CD8-positive, alpha-beta memory T cell (primary cell): ENCODE measurements around the gene TMEM141. TPM values are rescaled to one million over a fixed set of nuclear protein-coding genes. Genes with fewer than 3 reads are reported as not detected.
"Not testable (repeated sequence)": the region's sequence is repeated elsewhere in the genome, so short reads cannot be mapped to it uniquely, and the experiment has no call there.

Experiments
- CTCF ChIA-PET: fragments of 350-600 bp; sonication (Branson Sonifier 250); formaldehyde crosslinking; loops from one replicate; lab custom pipeline; 2021; ENCODE audit warnings: antibody characterized with exemption; lab: Charles Lee
- POLR2A ChIA-PET: fragments of 350-600 bp; sonication (Branson Sonifier 250); formaldehyde crosslinking; loops from one replicate; lab custom pipeline; 2021; ENCODE audit warnings: antibody characterized with exemption; lab: Charles Lee
- DNase-seq, 5 donors: peaks; one replicate each; pipeline versions ENCODE4 v3.0.0 to v3.0.0-alpha.2; 2020 to 2022; ENCODE audit warnings: mixed read lengths in 1 of 5
- H3K27ac ChIP-seq: one replicate; pipeline ENCODE4 v1.7.0; 2013; ENCODE audit warnings: low read depth, mild to moderate bottlenecking, low read length, moderate library complexity
- H3K27me3 ChIP-seq: 2 replicates; pipeline ENCODE4 v1.7.0; 2013; ENCODE audit warnings: low read length, mild to moderate bottlenecking; ENCODE audit not compliant: insufficient read depth, poor library complexity, severe bottlenecking
- H3K36me3 ChIP-seq: 2 replicates; pipeline ENCODE4 v1.7.0; 2013; ENCODE audit warnings: mild to moderate bottlenecking, low read length, moderate library complexity; ENCODE audit not compliant: insufficient read depth
- H3K4me1 ChIP-seq: 2 replicates; pipeline ENCODE4 v1.7.0; 2013; ENCODE audit warnings: mild to moderate bottlenecking, low read length, moderate library complexity; ENCODE audit not compliant: insufficient read depth
- H3K4me3 ChIP-seq: 2 replicates; pipeline ENCODE4 v1.7.0; 2013; ENCODE audit warnings: mild to moderate bottlenecking, low read length
- H3K9me3 ChIP-seq: 2 replicates; pipeline ENCODE4 v1.7.0; 2013; ENCODE audit warnings: mild to moderate bottlenecking, low read length
- H3K27ac Mint-ChIP-seq, 8 donors: one replicate each; pipeline ENCODE4 v1.8.0; 2020 to 2021; ENCODE audit warnings: mixed read lengths in 8 of 8, mild to moderate bottlenecking in 6 of 8, inconsistent platforms in 3 of 8, moderate library complexity in 3 of 8
- H3K27me3 Mint-ChIP-seq, 2 donors: one replicate each; pipeline ENCODE4 v1.8.0; 2020 to 2021; ENCODE audit warnings: mixed read lengths in 2 of 2, mild to moderate bottlenecking in 1 of 2, moderate library complexity in 1 of 2
- H3K36me3 Mint-ChIP-seq, 3 donors: one replicate each; pipeline ENCODE4 v1.8.0; 2020 to 2021; ENCODE audit warnings: mixed read lengths in 3 of 3, inconsistent platforms in 1 of 3, mild to moderate bottlenecking in 1 of 3
- H3K4me1 Mint-ChIP-seq, 3 donors: one replicate each; pipeline ENCODE4 v1.8.0; 2020 to 2021; ENCODE audit warnings: mixed read lengths in 3 of 3, inconsistent platforms in 1 of 3, mild to moderate bottlenecking in 1 of 3
- H3K4me3 Mint-ChIP-seq, 7 donors: one replicate each; pipeline ENCODE4 v1.8.0; 2020 to 2021; ENCODE audit warnings: mixed read lengths in 7 of 7, mild to moderate bottlenecking in 6 of 7, moderate library complexity in 4 of 7, inconsistent platforms in 2 of 7
- H3K9me3 Mint-ChIP-seq, 5 donors: one replicate each; pipeline ENCODE4 v1.8.0; 2020 to 2022; ENCODE audit warnings: mixed read lengths in 5 of 5, mild to moderate bottlenecking in 3 of 5, moderate library complexity in 2 of 5, inconsistent platforms in 1 of 5
- polyA plus RNA-seq: library from polyadenylated mRNA; unstranded; fragments of 300-500 nt; fragmentation: Illumina TruSeq; gene quantifications from one replicate; pipeline ENCODE4 v1.2.3, GENCODE V29; 2021
- total RNA-seq, 2 experiments: library from RNA; stranded (reverse); gene quantifications; one replicate each; pipeline ENCODE4 v1.2.3, GENCODE V29; 2021

The TMEM141 gene
- total and polyA plus RNA-seq, 3 experiments from 2014 or later = 37.8 to 50.6 (median 50.1) TPM

- Mint-ChIP-seq H3K27me3 (no peaks in the 10 kb centered on the region), H3K36me3 (peaks cover 0 to 9% (median 2%) of the 10 kb centered on the region in 3 donors), H3K9me3 (no peaks in the 10 kb centered on the region), H3K27ac (no peak overlapping the region), H3K4me1 (peaks cover 9 to 29% (median 17%) of the 10 kb centered on the region in 3 donors), H3K4me3 (peak overlapping the region in 2 of 7 donors; percentile 54 to 61)
- ChIA-PET POLR2A (interaction anchor here (1.1 kb wide), 1 partner anchor 8 kb away, joined by 3 read pairs; no protein-coding TSS in a partner anchor), CTCF (interaction anchor here (0.9 to 1.5 kb wide), 6 partner anchors 13 to 292 kb away, joined by 3 to 7 read pairs (median 4); partner anchors contain the start of genes AJM1, MAN1B1 and RABL6)
- DNase-seq = no peak
- Histone ChIP-seq H3K27ac (no peak overlapping the region), H3K4me3 (no peak overlapping the region), H3K9me3 (no peaks in the 10 kb centered on the region), H3K4me1 (peaks cover 33% of the 10 kb centered on the region), H3K27me3 (no peaks in the 10 kb centered on the region), H3K36me3 (no peaks in the 10 kb centered on the region)
Measured at GRCh38 chr9:136794281-136794999, 3.3 kb downstream of the TMEM141 start.

GRCh38 chr9:136795000-136795348 is 3.8 kb downstream of the TMEM141 start:
- Mint-ChIP-seq H3K27me3 (no peaks in the 10 kb centered on the region), H3K27ac (no peak overlapping the region), H3K9me3 (no peaks in the 10 kb centered on the region), H3K4me3 (no peak overlapping the region), H3K36me3 (peaks cover 0 to 9% (median 2%) of the 10 kb centered on the region in 3 donors), H3K4me1 (peaks cover 9 to 32% (median 17%) of the 10 kb centered on the region in 3 donors)
- Histone ChIP-seq H3K27me3 (no peaks in the 10 kb centered on the region), H3K9me3 (no peaks in the 10 kb centered on the region), H3K4me1 (peaks cover 36% of the 10 kb centered on the region), H3K36me3 (no peaks in the 10 kb centered on the region), H3K4me3 (no peak overlapping the region), H3K27ac (no peak overlapping the region)
- DNase-seq = no peak
- ChIA-PET CTCF (no interaction called here), POLR2A (no interaction called here)

GRCh38 chr9:136796238-136796774 is 5.2 kb downstream of the TMEM141 start, which contains the start of gene CCDC183:
Gene CCDC183 (plus strand): TSS chr9:136796338. CDS start chr9:136796398, 60 bp downstream.
- H3K27me3 Mint-ChIP-seq = peaks cover 0 to 6% of the 10 kb centered on the region in 2 donors

GRCh38 chr9:136796775-136797347 is 5.7 kb downstream of the TMEM141 start:
- not testable (repeated sequence) for H3K4me3 ChIP-seq, H3K9me3 Mint-ChIP-seq, H3K27ac Mint-ChIP-seq, H3K27me3 Mint-ChIP-seq, H3K36me3 ChIP-seq, H3K9me3 ChIP-seq, H3K36me3 Mint-ChIP-seq, H3K27me3 ChIP-seq, H3K27ac ChIP-seq, DNase-seq
- ChIA-PET POLR2A (interaction anchor here (0.6 kb wide), 1 partner anchor 290 kb away, joined by 3 read pairs; the partner anchor contains the start of gene MAN1B1), CTCF (interaction anchor here (0.7 kb wide), 1 partner anchor 232 kb away, joined by 3 read pairs; no protein-coding TSS in a partner anchor)
- peaks cover 39% of the 10 kb centered on the region for H3K4me1 ChIP-seq
- H3K4me1 Mint-ChIP-seq = peaks cover 16 to 33% (median 27%) of the 10 kb centered on the region in 3 donors
- H3K4me3 Mint-ChIP-seq = peak overlapping the region in 1 of 7 donors; percentile 56

More at GRCh38 chr9:136796238-136796774, 5.2 kb downstream of the TMEM141 start, which contains the start of gene CCDC183:
- H3K4me1 ChIP-seq = peaks cover 39% of the 10 kb centered on the region
- H3K4me1 Mint-ChIP-seq = peaks cover 16 to 34% (median 26%) of the 10 kb centered on the region in 3 donors
- no peak within 1 kb of the TSS for H3K27ac ChIP-seq
- H3K4me3 ChIP-seq = no peak within 1 kb of the TSS
- no peaks in the 10 kb centered on the region for H3K36me3 ChIP-seq
- H3K4me3 Mint-ChIP-seq = peak within 1 kb of the TSS in 1 of 7 donors; percentile 56
- H3K9me3 Mint-ChIP-seq = no peaks in the 10 kb centered on the region
- peaks cover 0 to 9% (median 2%) of the 10 kb centered on the region in 3 donors for H3K36me3 Mint-ChIP-seq
- H3K9me3 ChIP-seq = no peaks in the 10 kb centered on the region
- peak within 1 kb of the TSS in 1 of 8 donors; percentile 57 for H3K27ac Mint-ChIP-seq
- H3K27me3 ChIP-seq = no peaks in the 10 kb centered on the region
- DNase-seq = no peak
- POLR2A ChIA-PET = interaction anchor here (0.6 kb wide), 1 partner anchor 290 kb away, joined by 3 read pairs; the partner anchor contains the start of gene MAN1B1
- CTCF ChIA-PET = no interaction called here

- Histone ChIP-seq H3K4me3 (no peak overlapping the region), H3K27ac (no peak overlapping the region), H3K4me1 (peaks cover 30% of the 10 kb centered on the region), H3K36me3 (no peaks in the 10 kb centered on the region), H3K9me3 (no peaks in the 10 kb centered on the region), H3K27me3 (no peaks in the 10 kb centered on the region)
- no peaks in the 10 kb centered on the region for H3K9me3 Mint-ChIP-seq
- H3K27ac Mint-ChIP-seq = peak overlapping the region in 1 of 8 donors; percentile 17
- H3K4me3 Mint-ChIP-seq = peak overlapping the region in 1 of 7 donors; percentile 11
- no peak for DNase-seq
- peaks cover 11 to 28% (median 25%) of the 10 kb centered on the region in 3 donors for H3K4me1 Mint-ChIP-seq
- H3K36me3 Mint-ChIP-seq = peaks cover 0 to 2% (median 0%) of the 10 kb centered on the region in 3 donors
- ChIA-PET CTCF (interaction anchor here (0.6 to 3.1 kb wide), 3 partner anchors 14 to 236 kb away, joined by 3 to 15 read pairs (median 3); no protein-coding TSS in a partner anchor), POLR2A (no interaction called here)
- peaks cover 0 to 6% of the 10 kb centered on the region in 2 donors for H3K27me3 Mint-ChIP-seq
Measured at GRCh38 chr9:136798708-136799078, 7.5 kb downstream of the TMEM141 start.

- H3K36me3 Mint-ChIP-seq = peaks cover 0 to 5% (median 0%) of the 10 kb centered on the region in 3 donors
- peaks cover 0 to 6% of the 10 kb centered on the region in 2 donors for H3K27me3 Mint-ChIP-seq
- no peaks in the 10 kb centered on the region for H3K9me3 Mint-ChIP-seq
- H3K36me3 ChIP-seq = no peaks in the 10 kb centered on the region
- H3K4me1 Mint-ChIP-seq = peaks cover 11 to 28% (median 25%) of the 10 kb centered on the region in 3 donors
- H3K4me3 Mint-ChIP-seq = peak overlapping the region in 6 of 7 donors; percentile 78 to 89 (median 82)
- no peaks in the 10 kb centered on the region for H3K9me3 ChIP-seq
- H3K27ac ChIP-seq = no peak overlapping the region
- H3K27me3 ChIP-seq = no peaks in the 10 kb centered on the region
- POLR2A ChIA-PET = interaction anchor here (1.0 to 1.5 kb wide), 2 partner anchors 44 to 442 kb away, joined by 3 to 9 read pairs; partner anchors contain the start of genes AJM1 and TUBB4B
- peaks cover 30% of the 10 kb centered on the region for H3K4me1 ChIP-seq
- DNase-seq = no peak
- peak overlapping the region; percentile 66 for H3K4me3 ChIP-seq
- CTCF ChIA-PET = interaction anchor here (0.6 to 3.1 kb wide), 4 partner anchors 11 to 236 kb away, joined by 3 to 15 read pairs (median 4); no protein-coding TSS in a partner anchor
- no peak overlapping the region for H3K27ac Mint-ChIP-seq
Measured at GRCh38 chr9:136799079-136799853, 8.1 kb downstream of the TMEM141 start.
